GM21526 (cell line): ENCODE data around the gene BBC3.
"Not testable (repeated sequence)": the region's sequence is repeated elsewhere in the genome, so short reads cannot be mapped to it uniquely, and the experiment has no call there.

Experiments
- ATAC-seq: cut with Tn5 transposase; IDR thresholded peaks from one replicate; pipeline ENCODE4 v1.9.1; 2021; ENCODE audit warnings: moderate library complexity; ENCODE audit not compliant: unreplicated experiment, low FRiP score

Gene BBC3, protein sequence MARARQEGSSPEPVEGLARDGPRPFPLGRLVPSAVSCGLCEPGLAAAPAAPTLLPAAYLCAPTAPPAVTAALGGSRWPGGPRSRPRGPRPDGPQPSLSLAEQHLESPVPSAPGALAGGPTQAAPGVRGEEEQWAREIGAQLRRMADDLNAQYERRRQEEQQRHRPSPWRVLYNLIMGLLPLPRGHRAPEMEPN

DNA sequence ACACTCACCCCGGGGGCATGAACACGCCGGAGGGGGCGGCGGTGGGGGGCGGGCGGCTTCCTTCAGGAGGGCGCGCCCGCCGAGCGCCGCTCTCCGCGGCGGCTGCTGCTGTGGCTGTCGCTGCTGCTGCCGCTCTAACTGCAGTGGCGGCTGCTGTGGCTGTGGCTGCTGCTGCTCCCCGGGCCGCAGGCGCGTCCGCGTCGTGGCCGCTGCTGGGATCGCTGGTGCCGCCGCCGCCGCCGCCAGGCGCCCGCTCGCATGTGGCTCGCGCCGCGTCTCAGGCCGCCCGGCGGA is at the start of gene BBC3:
BBC3 (minus strand) TSS at position 279 of the 294 bp plus-strand sequence. CDS start 2,768 bp downstream, outside the sequence.
- ATAC-seq: no peak

DNA sequence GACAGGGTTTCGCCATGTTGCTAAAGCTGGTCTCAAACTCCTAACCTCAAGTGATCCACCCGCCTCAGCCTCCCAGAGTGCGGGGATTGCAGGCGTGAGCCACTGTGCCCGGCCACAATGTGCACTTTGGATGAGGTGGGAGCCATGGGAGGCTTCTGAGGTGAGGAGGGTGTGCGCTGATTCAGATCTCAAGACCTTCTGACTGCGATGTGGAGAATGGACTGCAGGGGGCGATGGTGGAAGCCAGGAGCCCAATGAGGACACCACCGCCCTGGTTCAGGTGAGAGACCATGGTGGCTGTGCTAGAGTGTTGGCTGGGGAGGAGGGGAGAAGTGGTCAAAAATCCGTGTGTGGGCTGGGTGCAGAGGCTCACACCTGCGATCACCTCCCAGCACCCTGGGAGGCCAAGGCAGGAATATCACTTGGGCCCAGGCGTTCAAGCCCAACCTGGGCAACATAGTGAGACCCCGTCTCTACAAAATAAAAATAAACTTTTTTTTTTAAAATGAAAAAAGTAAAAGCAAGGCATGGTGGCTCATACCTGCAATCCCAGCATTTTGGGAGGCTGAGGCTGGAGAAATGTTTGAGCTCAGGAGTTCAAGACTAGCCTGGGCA is 49.3 kb upstream of the BBC3 start:
- ATAC-seq: no peak

DNA sequence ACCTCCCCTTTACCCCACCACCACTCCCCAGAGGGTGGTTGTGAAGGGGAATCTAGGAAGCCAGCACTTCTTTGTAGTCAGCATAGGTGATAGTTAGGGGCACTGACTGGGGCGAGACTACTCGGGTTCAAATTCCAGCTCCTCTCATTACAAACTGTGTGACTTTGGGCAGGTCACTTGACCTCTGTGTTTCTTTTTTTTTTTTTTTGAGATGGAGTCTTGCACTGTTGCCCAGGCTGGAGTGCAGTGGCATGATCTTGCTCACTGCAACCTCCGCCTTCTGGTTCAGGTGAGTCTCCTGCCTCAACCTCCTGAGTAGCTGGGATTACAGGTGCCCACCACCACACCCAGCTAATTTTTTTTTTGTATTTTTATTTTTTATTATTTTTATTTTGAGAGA is 45.5 kb upstream of the BBC3 start:
- not testable (repeated sequence) for ATAC-seq

DNA sequence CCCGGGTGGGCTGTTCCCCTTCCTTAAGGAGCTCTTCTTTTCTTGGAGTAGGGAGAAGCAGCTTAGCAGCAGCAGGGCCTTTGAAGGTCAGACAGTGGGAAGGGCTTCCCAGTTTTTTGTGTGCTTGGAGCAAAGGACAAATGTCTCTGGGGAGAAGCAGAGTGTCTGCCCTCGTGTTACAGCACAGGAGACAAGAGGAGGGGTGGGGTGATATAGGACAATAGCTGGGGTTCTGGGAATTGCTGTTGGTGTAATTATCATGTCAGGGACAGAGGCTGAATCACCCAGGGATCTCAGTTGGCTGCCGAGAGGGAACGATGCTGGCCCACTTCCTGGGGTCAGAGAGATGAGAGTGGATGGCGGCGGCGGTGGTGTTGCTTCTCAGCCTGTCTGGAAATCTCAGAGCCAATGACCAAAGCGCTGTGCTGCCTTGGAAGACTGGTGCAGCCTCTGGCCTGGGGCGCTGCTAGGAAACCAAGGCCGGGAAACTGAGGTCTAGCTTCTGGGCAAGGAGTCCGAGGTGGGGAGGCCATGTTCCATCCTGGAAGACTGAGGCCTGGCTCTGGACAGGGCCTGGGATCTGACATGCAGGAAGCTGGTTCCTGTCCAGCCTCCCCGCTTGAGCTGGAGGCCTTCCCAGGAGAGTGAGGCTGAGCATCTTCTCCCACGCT is 44.9 kb upstream of the BBC3 start:
- ATAC-seq: no peak

DNA sequence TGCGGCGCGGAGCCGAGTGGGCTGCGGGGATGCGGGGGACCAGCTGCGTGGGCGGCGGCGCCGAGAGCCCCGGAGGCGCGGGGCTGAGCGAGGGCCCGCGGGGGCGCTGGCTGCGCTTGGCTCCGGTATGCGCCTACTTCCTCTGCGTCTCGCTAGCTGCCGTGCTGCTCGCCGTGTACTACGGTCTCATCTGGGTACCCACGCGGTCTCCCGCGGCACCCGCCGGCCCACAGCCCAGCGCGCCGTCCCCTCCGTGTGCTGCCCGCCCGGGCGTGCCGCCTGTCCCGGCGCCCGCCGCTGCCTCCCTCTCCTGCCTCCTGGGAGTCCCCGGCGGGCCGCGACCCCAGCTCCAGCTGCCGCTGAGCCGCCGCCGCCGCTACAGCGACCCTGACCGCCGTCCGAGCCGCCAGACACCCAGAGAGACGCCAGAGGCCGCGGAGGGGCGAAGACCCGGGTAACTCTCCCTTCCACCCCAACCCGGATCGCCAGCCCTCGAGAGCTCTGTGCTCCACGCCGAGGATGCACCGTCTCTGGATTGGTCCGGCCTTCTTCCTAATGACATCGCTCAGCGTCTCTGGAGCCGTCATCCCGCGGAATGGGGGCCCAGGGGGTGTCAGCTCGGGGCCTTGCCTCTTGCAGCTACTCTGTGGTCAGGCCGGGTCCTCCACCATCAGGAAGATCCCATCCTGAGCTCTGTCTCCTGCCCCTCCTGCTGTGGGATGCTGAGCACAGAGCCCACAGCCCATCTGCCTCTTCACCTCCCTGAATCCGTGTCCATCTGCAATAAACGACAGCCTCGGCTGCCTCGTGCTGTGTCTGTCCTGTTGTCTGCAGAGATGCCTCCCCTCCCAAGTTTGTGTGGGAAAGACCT is 44.1 kb upstream of the BBC3 start:
- ATAC-seq: peak; percentile 13

DNA sequence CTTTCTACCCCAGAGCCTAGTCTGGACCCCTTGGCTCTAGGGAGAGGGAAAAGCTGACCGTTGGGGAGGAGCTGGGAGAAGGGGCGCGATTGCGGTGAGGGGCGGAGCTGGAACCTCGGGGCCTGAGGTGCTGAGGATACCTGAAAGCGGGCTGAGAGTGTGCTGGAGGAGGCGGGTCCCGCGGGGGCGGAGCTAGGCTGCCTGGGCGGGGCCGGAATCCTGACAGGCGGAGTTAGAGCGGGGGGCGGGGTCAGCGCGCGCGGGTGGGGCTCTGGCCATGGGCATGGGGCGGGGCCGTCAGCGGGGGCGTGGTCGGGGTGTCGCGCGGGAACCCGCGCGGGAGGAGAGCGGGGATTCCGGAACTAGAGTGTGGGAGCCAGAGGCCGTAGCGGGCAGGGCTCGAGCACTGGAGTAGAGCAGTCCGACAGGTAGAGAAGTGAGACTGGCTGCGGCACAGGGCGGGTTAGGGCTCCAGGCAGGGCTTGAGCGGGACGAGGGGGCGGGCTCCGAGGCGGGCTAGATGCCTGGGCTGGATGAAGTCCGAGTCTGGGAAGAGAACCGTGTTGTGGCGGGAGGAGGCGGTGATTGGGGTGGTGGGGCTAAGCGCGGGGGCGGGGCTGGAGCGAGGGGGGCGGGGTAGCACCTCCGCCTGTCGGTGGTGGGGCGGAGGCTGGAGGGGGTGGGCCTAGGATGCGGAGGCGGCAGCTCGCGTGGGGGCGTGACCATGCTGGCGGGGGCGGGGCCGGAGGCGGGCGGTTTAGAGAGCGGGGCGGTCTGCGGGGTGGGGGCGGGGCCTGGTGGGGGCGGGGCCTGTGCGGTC is 43.3 kb upstream of the BBC3 start, which contains the start of gene INAFM1:
INAFM1 (plus strand) TSS at position 815 of the 820 bp plus-strand sequence. CDS start 35 bp downstream, outside the sequence.
- ATAC-seq: peak; percentile 49

DNA sequence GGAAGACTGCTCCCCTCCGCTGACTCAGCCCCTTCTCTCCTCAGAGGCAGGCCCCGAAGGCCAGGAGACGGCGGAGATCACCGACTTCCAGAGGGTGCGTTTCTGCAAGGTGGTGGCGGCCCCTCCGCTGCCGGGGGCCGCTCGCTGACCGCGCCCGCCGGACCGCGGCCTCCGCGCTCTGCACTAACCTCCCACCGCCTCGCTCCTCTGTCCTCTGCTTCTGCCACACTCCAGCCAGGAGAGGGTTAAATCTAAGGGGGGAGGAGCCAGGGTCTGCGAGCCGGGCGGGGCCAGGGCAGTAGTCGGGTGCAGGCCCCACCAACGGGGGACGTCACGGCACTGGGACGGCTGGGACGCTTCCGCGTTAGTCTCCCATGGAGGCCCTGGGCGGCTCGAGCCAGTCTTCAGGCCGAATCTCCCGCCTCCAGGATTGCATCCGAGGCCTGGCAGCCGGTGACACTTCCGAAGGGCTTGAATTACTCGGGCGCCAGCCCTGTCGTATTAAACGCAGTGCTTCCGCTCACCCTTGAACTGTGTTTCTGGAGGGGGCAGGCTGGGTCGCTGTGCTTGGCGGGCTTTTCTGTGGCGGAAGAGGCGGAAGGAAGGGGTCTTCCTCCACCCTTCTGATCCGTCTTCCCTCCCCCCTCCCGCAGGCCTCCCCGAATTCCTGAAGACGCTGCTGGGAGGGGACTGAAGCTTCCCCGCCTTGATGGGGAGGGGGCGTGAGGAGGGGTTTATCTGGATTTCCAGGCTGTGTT is 42.5 kb upstream of the BBC3 start:
- peak; percentile 42 for ATAC-seq

DNA sequence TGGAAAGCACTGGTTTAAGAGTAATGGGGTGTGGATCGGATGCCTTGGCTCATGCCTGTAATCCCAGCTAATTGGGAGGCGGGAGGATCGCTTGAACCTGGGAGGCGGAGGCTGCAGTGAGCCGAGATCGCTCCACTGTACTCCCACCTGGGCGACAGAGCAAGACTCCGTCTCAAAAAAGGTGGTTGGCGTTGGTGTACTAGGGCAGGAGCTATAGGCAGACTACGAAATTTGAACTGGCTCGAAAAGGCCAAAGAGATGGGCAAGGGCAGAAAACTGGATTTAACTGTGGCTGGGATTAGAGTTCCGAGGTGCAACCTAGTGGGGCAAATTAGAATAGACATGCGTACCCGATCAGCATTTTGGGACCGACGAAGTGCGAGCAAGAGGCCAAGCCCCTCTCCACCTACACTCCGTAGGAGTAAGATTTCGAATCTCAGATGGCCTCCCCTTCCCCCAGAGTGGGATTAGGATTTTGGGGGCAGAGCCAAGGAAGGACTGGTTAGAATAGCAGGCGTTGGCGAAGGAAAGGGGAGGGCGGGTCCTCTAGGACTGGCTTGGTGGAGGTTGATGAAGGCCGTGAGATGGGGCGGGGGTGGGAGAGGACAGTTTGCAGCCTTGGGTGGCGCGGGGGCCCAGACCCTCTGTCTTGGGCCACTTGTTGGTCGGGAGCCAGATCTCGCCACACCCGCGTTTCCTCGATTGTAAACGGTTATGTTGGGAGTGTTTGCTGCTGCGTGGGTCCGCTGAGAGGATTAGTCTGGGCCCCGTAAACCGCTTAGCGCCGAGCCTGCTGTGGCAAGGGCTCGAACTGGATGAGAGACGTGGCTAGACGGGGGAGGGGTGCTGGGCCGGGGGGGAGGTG is 41.7 kb upstream of the BBC3 start:
- ATAC-seq: no peak

DNA sequence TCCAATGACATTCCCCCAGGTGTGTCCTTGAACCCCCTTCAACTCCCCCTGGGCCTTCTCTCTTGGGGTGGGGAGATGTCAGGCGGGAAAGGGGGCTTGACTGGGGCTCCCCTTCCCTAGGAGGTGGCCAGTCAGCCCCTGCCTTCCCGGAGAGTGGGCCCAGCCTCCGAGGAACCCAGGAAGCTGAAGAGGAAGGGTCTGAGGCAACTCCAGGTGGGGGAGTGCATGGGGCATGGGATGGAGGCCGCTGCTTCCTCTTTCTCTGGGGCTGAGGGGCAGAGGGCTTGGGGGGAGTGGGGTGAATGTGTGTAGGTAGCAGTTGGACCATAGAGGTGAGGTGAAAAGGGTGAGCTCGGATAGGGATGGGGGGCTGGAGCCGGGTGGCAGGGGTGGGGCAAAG is 41.0 kb upstream of the BBC3 start:
- no peak for ATAC-seq

DNA sequence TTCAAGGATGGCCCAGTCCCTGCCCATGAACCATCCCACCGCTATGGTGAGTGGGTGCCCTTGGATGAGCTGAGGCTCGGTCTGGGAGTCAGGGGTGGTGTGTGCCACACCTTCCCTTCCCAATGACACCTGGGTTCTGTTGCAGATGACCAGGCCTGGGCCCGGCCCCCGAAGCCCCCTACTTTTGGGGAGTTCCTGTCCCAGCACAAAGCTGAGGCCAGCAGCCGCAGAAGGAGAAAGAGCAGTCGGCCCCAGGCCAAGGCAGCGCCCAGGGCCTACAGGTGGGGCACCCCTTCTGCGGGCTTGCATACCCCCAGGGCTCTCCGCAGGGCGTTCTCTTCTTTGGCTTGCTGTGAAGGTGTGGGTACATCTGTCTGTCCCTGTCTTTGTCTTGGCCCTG is 39.4 kb upstream of the BBC3 start:
- no peak for ATAC-seq

DNA sequence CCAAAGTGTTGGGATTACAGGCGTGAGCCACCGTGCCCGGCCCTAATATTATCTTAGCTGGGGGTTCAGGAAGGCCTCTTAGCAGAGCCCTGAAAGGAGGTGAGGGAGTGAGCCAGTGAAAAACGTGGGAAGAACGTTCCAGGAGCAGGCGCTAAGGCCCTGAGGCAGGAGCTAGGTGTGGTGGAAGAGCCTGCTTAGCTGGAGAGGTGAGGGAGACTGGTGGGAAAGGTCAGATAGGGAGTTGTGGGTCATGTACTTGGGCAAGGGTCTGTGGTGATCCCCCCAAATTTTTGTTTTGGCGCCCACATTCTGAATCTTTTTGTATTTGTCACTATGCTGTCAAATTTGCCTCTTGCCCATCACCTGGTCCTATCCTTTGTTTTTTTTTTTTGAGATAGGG is 38.6 kb upstream of the BBC3 start:
- no peak for ATAC-seq

DNA sequence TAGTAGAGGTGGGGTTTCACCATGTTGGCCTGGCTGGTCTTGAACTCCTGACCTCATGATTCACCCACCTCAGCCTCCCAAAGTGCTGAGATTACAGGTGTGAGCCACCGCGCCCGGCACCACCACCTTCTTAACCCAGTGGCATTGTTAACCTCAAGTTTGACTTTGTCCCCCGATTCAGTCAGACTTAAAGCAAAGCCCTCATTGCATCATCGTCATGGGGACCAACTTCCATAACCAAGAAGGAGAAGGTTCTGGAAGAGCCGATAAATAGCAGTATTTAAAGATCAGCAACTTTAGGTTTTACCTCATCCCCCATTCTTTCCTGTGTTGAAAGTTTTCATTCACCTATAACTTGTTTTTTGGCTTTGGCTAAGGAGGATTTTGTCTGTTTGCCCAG is 37.0 kb upstream of the BBC3 start:
- ATAC-seq: no peak

DNA sequence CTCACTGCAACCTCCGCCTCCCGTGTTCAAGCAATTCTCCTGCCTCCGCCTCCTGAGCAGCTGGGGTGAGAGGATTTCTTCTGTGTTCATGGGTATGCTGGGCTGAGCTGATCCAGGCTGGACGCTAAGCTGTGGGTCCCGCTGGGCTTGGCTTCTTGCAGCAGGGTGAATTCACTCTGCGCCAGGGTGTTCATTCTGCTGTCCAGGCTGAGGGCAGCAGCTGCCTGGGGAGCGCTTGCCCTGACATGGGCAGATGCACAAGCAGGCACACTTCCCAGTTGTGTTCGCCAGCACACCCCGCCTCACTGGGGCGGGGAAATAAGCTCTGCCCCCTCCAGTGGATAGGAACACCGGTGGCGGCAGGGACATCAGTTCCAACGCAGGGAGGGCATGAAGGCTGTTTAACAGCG is 36.4 kb upstream of the BBC3 start:
- ATAC-seq: no peak

DNA sequence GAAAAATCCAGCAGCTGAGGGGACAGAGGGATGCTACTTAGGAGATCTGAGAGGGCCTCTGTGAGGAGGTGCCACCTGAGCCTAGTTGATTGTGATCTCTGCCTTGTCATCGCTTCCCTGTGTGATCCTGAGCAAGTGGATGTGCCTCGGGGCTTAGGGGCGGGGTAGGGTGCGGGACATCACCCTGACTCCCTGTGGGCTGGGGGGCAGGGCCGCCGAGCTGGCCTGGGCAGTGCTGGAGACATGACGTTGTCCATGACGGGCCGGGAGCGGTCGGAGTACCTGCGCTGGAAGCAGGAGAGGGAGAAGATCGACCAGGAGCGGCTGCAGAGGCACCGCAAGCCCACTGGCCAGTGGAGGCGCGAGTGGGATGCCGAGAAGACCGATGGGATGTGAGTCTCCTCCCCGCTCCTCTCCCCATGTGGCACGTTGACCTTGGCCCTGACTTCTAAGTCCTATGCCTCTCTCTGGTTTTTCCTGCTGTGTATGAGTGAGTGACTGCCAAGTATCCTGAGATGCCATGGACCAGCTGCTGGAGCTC is 35.5 kb upstream of the BBC3 start:
- no peak for ATAC-seq

DNA sequence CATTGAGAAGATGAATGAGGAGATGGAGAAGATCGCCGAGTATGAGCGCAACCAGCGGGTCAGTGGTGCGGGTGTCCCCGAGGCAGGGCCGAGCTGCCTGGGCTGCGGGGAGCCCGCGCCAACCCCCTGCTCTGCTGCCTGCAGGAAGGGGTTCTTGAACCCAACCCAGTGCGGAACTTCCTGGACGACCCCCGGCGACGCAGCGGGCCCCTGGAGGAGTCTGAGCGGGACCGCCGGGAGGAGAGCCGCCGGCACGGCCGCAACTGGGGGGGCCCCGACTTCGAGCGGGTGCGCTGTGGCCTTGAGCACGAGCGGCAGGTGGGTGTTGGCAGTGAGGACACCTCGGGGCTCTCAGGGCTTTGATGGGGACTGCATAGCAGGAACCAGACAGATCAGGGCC is 33.6 kb upstream of the BBC3 start:
- no peak for ATAC-seq

DNA sequence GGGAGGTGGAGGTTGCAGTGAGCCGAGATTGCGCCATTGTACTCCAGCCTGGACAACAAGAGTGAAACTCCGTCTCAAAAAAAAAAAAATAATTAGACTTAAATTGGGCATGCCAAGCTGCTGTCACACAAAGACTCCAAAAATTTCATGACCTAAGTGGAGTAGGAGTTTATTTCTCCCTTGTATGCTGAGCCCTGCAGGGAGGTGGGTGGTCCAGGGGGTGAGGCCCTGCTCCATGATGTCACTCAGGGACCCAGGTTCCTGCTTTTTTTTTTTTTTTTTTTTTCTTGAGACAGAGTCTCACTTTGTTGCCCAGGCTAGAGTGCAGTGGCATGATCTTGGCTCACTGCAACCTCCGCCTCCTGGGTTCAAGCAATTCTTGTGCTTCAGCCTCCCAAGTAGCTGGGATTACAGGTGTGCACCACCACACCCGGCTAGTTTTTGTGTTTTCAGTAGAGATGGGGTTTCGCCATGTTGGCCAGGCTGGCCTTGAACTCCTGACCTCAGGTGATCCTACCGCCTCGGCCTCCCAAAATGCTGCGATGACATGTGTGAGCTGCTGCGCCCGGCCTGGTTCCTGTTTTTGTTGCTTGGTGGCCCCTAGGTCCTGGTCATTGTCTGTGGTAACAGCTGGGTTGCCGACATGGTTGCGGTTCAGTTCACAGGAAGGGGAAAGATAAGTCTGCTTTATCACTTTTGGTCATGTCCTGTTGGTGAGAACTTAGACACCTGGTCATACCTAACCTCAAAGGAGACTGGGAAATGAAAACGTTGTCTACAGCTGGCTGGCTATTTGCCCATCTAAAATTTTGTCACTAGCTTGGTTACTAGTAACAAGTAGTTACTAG is 31.2 kb upstream of the BBC3 start:
- ATAC-seq: not testable (repeated sequence)

DNA sequence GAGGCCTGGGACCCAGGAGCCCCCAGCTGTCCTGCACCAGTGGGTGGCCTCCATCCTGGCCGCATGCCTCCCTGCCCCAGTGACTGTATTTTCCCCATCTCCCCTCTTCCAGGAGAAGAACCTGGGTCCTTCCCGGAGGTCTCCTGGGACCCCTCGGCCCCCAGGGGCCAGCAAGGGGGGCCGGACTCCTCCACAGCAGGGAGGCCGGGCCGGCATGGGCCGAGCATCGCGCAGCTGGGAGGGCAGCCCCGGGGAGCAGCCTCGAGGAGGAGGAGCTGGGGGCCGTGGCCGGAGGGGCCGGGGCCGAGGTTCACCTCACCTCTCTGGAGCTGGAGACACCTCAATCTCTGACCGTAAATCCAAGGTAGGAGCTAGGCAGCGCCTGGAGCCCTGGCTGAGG is 29.5 kb upstream of the BBC3 start:
- ATAC-seq: no peak
